ENCODE results near the gene CLMP.
"Not testable (repeated sequence)": the region's sequence is repeated elsewhere in the genome, so short reads cannot be mapped to it uniquely, and the experiment has no call there.

The CLMP gene

GRCh38 chr11:123129920-123130319 lies 65.1 kb downstream of the CLMP start:
- no peak for DNase-seq

DNA sequence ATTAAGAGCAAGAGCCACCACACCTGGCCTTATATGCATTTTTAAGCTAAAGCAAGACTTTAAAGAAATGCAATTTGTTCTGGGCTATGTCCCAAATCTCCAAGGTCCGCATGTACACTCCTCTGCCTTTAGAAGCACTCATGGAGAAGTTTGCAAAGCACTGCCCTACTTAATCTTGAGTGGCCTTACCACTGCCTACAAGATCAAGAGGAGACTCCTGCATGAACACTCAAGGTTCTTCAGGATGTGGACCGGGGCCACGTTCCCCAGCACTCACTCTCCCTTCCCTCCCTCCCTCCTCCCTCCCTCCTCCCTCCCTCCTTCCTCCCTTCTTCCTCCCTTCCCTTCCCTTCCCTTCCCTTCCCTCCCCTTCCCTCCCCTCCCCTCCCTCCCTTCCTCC lies 69.9 kb downstream of the CLMP start:
- DNase-seq: no peak

GRCh38 chr11:123122852-123123251 lies 72.2 kb downstream of the CLMP start:
- DNase-seq: no peak

- DNase-seq: no peak
Measured at GRCh38 chr11:123122341-123122740, 72.7 kb downstream of the CLMP start.

DNA sequence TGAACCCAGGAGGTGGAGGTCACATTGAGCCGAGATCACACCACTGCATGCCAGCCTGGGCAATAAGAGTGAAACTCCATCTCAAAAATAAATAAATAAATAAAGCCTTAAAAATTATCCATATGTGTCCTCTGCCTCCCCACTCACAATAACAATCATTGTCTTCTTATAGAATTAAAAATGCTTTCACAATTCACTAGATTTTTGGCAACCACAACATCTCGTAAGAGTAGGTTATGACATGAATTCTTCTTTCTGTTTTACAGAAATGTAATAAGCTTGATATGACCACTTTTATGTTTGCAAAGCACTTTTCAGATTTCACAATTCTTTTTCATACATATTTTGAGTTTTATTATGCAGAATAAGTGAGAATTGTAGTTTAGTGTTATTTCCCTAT lies 78.6 kb downstream of the CLMP start:
- no peak for DNase-seq

DNA sequence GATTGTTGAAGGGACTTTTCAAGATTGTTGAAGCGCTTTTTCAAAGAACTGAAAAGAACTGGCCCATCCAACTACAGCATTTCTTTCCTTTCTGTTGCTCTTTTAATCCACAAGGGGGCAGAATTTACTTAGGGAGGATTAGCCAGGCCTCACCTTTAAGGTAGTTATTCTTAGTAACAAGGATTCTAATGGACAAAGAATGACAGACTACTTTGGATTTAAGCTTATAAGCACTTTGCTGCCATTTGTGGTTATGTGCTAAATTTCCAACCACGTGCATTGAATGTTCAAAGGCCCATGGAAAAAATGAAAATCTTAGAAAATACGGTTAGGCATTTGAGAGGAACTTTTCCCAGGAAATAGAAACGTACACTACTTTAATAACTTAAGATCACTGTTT lies 83.6 kb downstream of the CLMP start:
- DNase-seq: no peak

DNA sequence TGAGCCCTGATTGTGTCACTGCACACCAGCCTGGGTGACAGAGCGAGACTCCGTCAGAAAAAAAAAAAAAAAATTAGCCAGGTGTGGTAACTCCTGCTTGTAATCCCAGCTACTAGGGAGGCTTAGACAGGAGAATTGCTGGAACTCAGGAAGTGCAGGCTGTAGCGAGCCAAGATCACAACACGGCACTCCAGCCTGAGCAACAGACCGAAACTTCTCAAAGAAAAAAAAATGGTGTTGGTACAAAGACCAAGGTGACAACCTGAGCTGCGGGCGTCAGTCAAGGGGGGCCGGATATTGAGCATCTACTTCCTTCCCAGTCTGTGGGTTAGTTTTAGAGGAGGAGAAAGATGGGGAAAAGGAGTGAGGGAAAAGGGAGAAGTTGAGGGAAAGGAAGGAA lies 84.7 kb downstream of the CLMP start:
- no peak for DNase-seq

DNA sequence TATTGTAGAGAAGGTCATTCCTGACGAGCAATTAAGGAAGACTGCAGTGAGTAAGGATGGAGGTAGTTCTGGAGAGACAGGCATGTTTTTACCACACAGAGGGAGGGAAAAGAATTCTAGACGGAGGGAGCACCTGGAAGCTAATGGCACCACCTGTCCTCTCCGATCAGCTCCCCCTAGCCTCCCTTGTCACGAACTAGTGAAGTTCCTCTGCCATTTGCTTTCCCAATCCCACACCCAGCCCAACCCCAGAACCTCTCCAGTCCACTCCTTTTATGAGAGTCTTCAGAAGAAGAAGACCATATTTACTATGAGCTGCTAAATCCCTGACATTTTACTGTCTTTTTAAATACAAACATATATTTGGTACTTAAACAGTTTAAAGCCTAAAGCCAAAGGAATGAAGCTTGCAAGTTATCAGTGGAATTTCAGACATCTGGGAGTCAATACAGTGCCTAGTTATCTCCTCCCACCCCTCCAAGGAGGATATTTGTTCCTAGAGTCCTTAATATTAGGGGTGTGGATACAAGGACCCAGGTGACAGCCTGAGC lies 87.0 kb downstream of the CLMP start:
- no peak for DNase-seq

DNA sequence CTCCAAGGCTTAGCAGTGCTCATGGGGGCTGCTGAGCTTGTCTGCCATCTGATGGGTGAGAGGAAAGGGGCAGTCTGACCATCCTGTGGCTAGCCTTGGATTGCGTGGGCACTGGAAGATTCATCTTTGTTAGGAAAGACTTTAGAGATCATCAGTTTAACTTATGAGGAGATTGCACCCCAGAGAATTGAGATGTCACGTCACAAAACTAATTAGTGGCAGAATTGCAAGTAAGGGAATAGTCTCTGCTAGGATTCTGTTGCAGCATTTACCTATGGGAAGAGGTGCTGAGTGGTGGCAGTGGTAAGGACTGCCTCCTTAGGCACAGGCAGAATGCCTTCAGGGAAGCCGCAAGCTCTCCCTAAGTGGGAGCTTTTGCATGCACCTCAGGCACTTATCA lies 90.4 kb downstream of the CLMP start:
- DNase-seq: no peak

GRCh38 chr11:123103326-123103980 lies 91.6 kb downstream of the CLMP start:
- peak in 1 of 2 donors; percentile 24 for DNase-seq

DNA sequence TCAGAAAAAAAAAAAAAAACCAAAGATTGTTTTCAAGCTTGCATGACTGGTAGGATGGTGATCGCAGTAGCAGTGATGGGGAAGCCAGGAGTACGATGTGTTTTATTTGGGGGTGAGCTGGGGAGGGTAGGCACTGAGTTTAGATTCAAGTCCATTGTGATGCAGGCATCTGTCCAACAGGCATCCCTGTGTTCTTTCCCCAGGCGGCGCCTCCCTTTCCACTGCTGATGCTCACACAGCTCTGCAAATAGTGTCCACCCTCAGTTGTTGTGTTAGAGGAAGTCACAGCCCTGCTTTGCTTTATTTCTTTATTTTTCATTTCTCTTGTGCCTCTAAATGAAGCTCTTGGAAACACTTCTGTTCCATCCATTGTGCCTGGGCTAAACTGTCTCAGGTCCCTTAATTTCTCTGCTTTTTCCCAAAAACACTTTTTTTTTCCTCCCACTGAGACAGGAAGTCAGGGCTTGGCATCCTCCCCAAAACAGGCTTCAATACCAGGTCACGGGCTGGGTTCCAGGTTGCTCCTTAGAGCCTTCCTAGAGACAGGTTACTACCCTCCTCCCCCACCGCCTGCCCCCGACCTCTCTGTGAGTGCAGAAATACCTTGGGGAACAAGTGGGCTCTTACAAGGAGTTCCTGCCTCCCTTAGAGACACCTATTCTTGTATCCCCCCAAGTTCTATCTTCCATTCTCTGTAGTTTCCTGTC lies 94.5 kb downstream of the CLMP start:
- DNase-seq: no peak

GRCh38 chr11:123098990-123099389 lies 96.1 kb downstream of the CLMP start:
- DNase-seq: no peak

- no peak for DNase-seq
Measured at GRCh38 chr11:123093739-123094138, 101.3 kb downstream of the CLMP start.

DNA sequence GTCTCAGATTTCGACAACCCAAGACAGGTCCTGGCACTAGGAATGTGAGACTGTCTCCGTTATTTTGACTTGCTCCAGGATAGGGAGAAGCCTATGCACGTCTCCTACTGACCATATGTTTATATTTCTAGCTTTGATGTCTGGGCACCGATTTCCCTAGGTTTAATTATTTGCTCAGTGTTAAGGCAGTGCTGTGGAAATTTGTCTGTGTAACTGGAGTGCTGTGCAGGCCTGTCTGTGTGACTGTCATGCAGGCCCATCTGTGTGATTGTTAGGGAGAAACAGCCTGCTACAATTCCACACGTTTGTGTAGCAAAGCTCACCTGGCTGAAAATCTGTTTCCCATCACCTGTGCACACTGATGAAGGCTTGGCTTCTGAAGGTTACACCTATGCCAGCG lies 103.5 kb downstream of the CLMP start:
- no peak for DNase-seq

DNA sequence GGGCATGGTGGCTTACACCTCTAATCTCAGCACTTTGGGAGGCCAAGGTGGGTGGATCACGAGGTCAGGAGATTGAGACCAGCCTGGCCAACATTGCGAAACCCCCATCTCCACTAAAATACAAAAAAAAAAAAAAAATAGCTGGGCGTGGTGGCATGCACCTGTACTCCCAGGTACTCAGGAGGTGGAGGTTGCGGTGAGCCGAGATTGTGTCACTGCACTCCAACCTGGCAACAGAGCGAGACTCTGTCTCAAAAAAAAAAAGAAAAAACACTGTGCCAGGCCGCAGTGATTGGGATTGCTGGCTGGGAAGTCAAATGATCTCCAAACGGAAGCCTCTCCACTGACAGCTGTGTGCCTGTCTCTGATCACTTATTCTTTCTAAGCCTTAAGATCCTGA lies 104.9 kb downstream of the CLMP start:
- not testable (repeated sequence) for DNase-seq

GRCh38 chr11:123088896-123089295 lies 106.2 kb downstream of the CLMP start:
- DNase-seq: not testable (repeated sequence)

- not testable (repeated sequence) for DNase-seq
Measured at GRCh38 chr11:123087657-123088056, 107.4 kb downstream of the CLMP start.

DNA sequence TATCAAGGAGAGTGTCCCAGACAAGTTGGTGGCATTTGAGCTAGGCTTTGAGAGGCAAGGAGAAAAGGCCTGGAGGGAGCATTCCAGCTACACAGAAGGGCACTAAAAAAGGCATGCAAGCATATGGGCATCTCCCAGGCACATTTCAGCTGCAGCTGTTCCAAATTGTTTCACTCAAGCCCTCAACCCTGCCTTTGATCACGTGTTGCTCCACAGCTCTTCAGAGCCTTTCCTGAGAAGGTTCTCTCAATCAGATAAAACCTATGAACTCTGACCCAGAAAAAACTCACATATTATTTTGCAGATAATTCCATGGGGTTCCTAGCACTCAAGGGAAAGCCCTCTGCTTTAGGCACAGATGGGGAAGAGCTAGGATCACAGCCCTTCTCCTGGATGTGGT lies 108.7 kb downstream of the CLMP start:
- no peak for DNase-seq

- no peak for DNase-seq
Measured at GRCh38 chr11:123085497-123085896, 109.6 kb downstream of the CLMP start.

GRCh38 chr11:123084454-123084853 lies 110.6 kb downstream of the CLMP start:
- no peak for DNase-seq

DNA sequence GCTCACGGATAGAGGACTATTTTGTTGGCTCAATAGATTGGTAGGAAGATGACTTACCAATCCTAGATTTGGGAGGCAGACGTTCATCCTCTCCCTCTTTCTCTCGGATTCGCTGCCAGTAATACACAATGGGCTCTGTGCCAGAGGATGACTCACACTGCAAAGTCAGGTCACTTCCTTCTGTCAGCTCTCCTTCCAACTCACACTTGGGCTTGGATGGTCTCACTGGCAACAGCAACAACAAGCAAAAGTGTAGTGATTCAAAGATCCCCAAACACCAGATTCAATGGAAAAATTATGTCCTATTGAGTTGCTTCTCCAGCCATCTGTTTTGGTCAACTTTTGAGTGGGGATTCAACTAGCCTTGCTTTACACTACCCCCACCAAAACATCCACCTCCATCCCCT lies 111.4 kb downstream of the CLMP start:
- peak; percentile 69 to 78 for DNase-seq

- no peak for DNase-seq
Measured at GRCh38 chr11:123082977-123083376, 112.1 kb downstream of the CLMP start.

DNA sequence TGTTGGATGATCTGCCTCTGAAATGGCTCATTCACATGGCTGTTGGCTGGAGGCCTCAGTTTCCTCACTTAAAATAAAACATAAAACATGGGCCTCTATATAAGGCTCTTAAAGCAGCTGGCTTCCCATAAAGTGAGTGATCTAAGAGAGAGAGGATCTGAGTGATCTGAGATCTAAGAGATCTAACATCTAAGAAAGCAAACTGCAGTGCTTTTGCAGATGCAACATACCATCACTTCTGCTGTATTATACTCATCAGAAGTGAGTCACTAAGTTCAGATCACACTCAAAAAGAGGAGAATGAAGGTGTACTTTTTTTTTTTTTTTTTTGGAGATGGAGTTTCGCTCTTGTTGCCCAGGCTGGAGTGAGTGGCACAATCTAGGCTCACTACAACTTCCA lies 115.0 kb downstream of the CLMP start:
- no peak for DNase-seq

GRCh38 chr11:123076484-123076883 lies 118.6 kb downstream of the CLMP start:
- no peak for DNase-seq

Measured in stimulated activated CD4-positive, alpha-beta T cell treated with anti-CD3 and anti-CD28 coated beads, Interleukin-2, amount 100 ng/mL, for 24 hours (primary cell).